ENCODE measurements around the gene DACT1.

DACT1 gene

GRCh38 chr14:58626431-58626831 is 11.3 kb upstream of the DACT1 start:
- TF ChIP-seq TARDBP (IDR thresholded peaks at IDR 0.05) (no peak), L3MBTL2 (conservative IDR thresholded peaks at IDR 0.05) (no peak), NFRKB (IDR thresholded peaks at IDR 0.05) (no peak), CTBP1 (IDR thresholded peaks at IDR 0.05; ENCODE audit: borderline replicate concordance) (no peak), ELF4 (IDR thresholded peaks at IDR 0.05) (no peak), ZNF384 (IDR thresholded peaks at IDR 0.05) (no peak), PKNOX1 (IDR thresholded peaks at IDR 0.05) (no peak), FOXM1 (IDR thresholded peaks at IDR 0.05; ENCODE audit: borderline replicate concordance) (no peak), SUZ12 (IDR thresholded peaks at IDR 0.05) (no peak), BHLHE40 (IDR thresholded peaks at IDR 0.05; ENCODE audit: borderline replicate concordance) (no peak), FOXA1 (IDR thresholded peaks at IDR 0.05) (no peak), SP1 (IDR thresholded peaks at IDR 0.05) (no peak), ARNT (IDR thresholded peaks at IDR 0.05) (no peak), LEF1 (IDR thresholded peaks at IDR 0.05; ENCODE audit: borderline replicate concordance) (no peak), FOXK2 (IDR thresholded peaks at IDR 0.05) (no peak), HDGF (IDR thresholded peaks at IDR 0.05; ENCODE audit: borderline replicate concordance) (no peak)
- CTCF ChIA-PET: no interaction called here
- POLR2A ChIA-PET: no interaction called here
- no peak for DNase-seq (ENCODE audit: extremely low spot score)

- TF ChIP-seq PKNOX1 (IDR thresholded peaks at IDR 0.05) (no peak), HDGF (IDR thresholded peaks at IDR 0.05; ENCODE audit: borderline replicate concordance) (no peak), BHLHE40 (IDR thresholded peaks at IDR 0.05; ENCODE audit: borderline replicate concordance) (no peak), LEF1 (IDR thresholded peaks at IDR 0.05; ENCODE audit: borderline replicate concordance) (no peak), SUZ12 (IDR thresholded peaks at IDR 0.05) (no peak), FOXM1 (IDR thresholded peaks at IDR 0.05; ENCODE audit: borderline replicate concordance) (no peak), ELF4 (IDR thresholded peaks at IDR 0.05) (no peak), TARDBP (IDR thresholded peaks at IDR 0.05) (no peak), SP1 (IDR thresholded peaks at IDR 0.05) (no peak), ARNT (IDR thresholded peaks at IDR 0.05) (no peak), L3MBTL2 (conservative IDR thresholded peaks at IDR 0.05) (no peak), NFRKB (IDR thresholded peaks at IDR 0.05) (no peak), ZNF384 (IDR thresholded peaks at IDR 0.05) (no peak)
- DNase-seq (ENCODE audit: extremely low spot score): no peak
- POLR2A ChIA-PET: no interaction called here
- CTCF ChIA-PET: no interaction called here
Observed at GRCh38 chr14:58628406-58628805, 9.4 kb upstream of the DACT1 start.

- POLR2A ChIA-PET: no interaction called here
- TF ChIP-seq ARNT (IDR thresholded peaks at IDR 0.05): no peak
- TF ChIP-seq HDGF (IDR thresholded peaks at IDR 0.05; ENCODE audit: borderline replicate concordance): no peak
- TF ChIP-seq PKNOX1 (IDR thresholded peaks at IDR 0.05): no peak
- no peak for DNase-seq (ENCODE audit: extremely low spot score)
- CTCF ChIA-PET: interaction anchor here (0.8 kb wide), 1 partner anchor 122 kb away, joined by 3 read pairs; no protein-coding TSS in a partner anchor
Observed at GRCh38 chr14:58629281-58629680, 8.5 kb upstream of the DACT1 start.

GRCh38 chr14:58631732-58632131 is 6.0 kb upstream of the DACT1 start:
- ChIA-PET CTCF (no interaction called here), POLR2A (no interaction called here)
- no peak for TF ChIP-seq CTBP1 (IDR thresholded peaks at IDR 0.05; ENCODE audit: borderline replicate concordance)
- no peak for DNase-seq (ENCODE audit: extremely low spot score)

GRCh38 chr14:58633831-58634230 is 3.9 kb upstream of the DACT1 start:
- CTCF ChIA-PET: interaction anchor here (0.8 kb wide), 1 partner anchor 133 kb away, joined by 4 read pairs; no protein-coding TSS in a partner anchor

GRCh38 chr14:58634406-58635090 is 3.2 kb upstream of the DACT1 start:
- no peak for DNase-seq (ENCODE audit: extremely low spot score)
- POLR2A ChIA-PET: interaction anchor here (0.5 to 0.9 kb wide), 2 partner anchors 13 to 349 kb away, joined by 3 to 6 read pairs; no protein-coding TSS in a partner anchor
- TF ChIP-seq SP1 (IDR thresholded peaks at IDR 0.05) (no peak), NFRKB (IDR thresholded peaks at IDR 0.05) (no peak)
- CTCF ChIA-PET: interaction anchor here (0.8 to 2.7 kb wide), 3 partner anchors 15 to 134 kb away, joined by 4 to 15 read pairs (median 4); no protein-coding TSS in a partner anchor

More at GRCh38 chr14:58633831-58634230, 3.9 kb upstream of the DACT1 start:
- TF ChIP-seq NFRKB (IDR thresholded peaks at IDR 0.05) (no peak), SP1 (IDR thresholded peaks at IDR 0.05) (no peak), CTBP1 (IDR thresholded peaks at IDR 0.05; ENCODE audit: borderline replicate concordance) (no peak)
- POLR2A ChIA-PET: interaction anchor here (0.5 kb wide), 1 partner anchor 348 kb away, joined by 6 read pairs; no protein-coding TSS in a partner anchor
- no peak for DNase-seq (ENCODE audit: extremely low spot score)
